Activated gamma-delta T cell treated with Interleukin-2 at 50 U/mL for 16 hours (primary cell): Measurements from ENCODE around the gene KIAA1755.

Source experiments
- DNase-seq: peaks from one replicate; pipeline ENCODE4 v3.0.0-alpha.2; 2020

The KIAA1755 gene

GRCh38 chr20:38173237-38174156 lies 87.0 kb downstream of the KIAA1755 start:
- no peak for DNase-seq

GRCh38 chr20:38172408-38172807 lies 88.1 kb downstream of the KIAA1755 start:
- no peak for DNase-seq

DNA sequence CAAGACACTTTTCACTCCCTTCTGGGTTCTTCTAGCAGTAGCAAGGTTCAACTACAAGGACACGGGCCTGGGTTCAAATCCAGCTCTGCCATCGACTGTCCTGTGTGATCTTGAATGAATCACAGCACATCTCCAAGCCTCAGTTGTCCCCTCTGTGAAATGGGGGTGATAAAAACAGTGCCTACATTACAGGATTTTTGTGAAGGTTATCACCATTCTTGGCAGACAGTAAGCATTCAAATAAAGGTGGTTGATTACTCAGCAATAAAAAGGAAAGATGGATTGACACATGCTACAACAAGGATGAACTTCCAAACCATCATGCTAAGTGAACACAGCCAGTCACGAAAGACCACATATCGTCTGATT lies 88.9 kb downstream of the KIAA1755 start:
- no peak for DNase-seq

DNA sequence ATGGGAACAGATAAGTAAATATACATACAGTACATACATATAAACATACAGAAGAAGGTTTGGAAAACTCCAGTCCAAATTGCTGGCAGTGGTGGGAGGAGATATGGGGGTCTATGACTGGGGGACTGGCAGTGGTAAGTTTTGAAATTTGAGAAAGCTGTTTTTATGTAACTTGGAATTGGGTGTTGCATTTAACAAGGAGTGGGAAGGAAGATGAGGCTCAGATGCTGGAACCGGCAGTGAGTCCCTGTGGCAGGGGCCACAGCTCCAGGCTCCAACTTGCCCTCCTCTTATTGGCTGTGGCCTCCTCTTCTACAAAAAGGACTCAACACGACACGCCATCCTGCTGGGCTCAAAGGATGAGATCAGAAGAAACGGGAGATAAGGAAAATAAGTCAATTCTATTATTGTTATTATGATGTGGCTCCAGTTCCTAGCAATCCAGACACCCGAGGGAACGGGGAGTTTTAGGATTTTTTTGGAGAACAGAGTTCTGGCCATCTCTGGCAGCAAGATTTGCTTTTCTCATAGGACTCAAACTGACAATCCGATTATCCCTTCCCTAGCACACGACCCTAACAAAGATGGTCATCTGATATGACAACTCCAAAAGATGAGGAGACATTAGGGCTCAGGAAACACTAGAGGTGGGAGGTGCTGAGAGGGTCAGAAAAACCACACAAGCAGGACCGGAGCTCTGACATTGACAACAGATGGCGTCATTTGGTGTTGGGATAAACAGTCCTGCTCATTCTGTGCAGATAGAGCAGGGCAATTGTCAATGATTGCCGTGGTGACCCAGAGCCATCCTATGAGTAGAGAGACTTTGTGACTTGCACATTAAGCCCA lies 89.5 kb downstream of the KIAA1755 start:
- DNase-seq, result no peak

- DNase-seq, result no peak
These were observed 90.2 kb downstream of the KIAA1755 start for GRCh38 chr20:38170219-38170825.

- no peak for DNase-seq
These were observed 90.8 kb downstream of the KIAA1755 start for GRCh38 chr20:38169636-38170193.

- DNase-seq, result no peak
These were observed 91.5 kb downstream of the KIAA1755 start for GRCh38 chr20:38168791-38169589.

DNA sequence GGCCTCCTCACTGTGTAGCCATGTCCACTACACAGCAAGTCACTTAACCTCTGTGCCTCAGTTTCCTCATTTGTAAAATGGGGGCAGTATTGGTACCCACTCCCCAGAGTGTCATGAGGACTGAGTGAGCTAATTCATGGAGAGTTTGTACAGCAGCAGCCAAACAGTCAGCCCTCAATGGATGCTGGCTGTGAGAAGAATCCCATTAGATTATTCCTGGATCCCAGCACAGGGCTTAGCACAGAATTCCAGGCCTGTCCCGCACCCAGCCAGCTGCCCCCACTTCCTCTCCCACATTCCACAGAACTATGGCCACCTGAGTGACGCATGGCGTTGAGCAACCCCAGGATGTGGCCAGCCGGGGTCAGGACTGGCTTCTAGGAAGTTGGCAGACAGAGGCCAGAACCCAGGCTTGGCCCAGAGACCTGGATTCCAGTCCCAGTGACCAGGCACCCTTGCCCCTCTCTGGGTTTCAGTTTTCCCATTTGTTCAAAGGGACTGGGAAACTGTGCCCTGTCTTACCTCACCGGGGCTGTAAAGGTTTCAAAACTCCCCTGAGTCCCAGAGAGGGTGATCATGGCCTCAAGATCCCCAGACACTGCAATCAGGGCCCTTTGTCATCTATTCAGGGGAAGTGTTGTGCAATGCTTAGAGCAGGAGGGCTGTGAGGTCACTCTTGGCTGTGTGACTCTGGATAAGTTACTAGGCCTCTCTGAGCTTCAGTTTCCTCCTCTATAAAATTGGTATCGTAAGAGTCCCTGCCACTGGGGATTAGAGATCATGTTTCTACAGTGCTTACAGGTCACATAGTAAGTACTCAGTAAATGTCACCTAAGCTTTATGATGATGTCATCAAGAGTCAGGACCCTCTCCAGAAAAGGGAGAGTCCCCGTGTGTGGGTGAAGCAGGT lies 92.4 kb downstream of the KIAA1755 start:
- no peak for DNase-seq

- DNase-seq, result no peak
These were observed 93.1 kb downstream of the KIAA1755 start for GRCh38 chr20:38167328-38167850.

DNA sequence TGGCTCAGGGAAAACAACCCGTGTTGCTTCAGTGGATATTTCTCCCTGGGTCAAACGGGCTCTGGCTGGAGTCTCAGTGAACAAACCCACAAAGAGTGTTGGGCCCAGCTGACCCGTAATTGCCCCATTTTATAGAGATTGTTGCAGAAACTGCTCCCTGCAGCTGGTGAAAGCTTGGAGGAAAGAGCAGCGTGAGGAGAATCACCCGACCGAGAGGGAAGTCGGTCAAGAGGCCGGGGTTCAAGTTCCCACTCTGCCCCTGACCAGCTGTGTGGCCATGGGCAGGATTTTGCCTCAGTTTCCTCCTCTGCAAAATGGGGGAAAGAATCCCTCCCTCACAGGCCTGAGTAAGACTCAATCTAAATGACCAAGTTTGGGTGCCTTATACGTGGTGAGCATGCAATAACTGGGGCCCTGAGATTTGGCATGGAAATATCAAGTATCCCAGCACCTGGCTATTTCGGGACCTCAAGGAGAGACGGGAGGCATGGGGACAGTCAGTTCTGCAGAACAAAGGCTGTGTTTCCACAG lies 93.8 kb downstream of the KIAA1755 start:
- DNase-seq, result no peak

DNA sequence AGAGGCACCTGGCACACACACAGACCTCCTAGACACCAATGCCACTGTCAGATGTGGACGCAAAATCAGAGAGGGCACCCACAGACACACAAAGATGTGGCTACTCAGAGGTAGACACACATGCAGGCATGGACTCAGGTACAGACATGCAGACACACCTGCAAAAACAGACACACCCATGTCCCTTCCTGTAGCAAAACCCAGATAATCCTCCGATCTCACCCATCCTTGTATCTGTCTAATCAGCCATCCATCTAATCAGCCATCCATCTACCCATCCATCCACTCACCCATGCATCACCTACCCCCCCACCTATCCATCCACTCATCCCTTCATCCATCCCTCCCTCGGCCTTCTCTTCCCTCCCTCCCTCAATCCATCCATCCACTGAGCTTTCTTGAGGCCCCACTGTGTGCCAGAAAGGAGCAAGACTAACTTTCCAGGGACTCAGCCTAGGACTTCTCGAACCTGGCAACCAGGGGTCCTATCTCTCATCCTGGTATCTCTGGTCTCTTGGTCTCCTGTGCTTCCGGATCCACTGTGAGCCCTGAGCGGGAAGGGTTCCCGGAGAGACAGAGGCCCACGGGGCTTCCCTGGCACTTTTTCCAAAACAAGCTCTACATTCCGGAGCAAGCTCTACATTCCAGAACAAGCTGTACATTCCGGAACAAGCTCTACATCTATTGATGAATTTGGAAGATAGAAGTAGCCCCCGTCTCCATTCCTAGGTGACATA lies 94.4 kb downstream of the KIAA1755 start:
- DNase-seq, result no peak

GRCh38 chr20:38165089-38165965 lies 95.2 kb downstream of the KIAA1755 start, which contains the start of gene TGM2:
Gene TGM2, minus strand, starts transcription at chr20:38165270. Its CDS starts 72 bp downstream, at chr20:38165198.
- peak; percentile 28 for DNase-seq

GRCh38 chr20:38164624-38165088 lies 95.9 kb downstream of the KIAA1755 start:
- no peak for DNase-seq

DNA sequence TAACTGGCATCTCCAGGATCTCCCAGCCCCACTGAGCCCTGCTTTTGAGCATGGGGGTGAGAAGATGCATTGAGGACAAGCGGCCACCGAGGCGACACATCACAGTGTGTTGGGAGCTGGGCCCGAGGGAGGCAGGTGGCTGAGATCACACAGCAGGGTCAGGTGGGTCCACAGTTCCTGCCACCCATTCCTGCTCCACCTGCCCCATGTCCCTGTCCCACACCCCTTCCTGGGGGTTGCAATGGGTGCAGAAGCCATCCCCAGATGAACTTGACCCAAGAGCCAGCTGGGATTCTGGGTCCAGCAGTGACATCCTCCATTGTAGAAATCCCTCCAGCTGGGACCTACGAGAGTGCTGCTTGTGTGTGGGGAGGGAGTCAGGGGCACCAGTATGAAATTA lies 96.5 kb downstream of the KIAA1755 start:
- DNase-seq, result no peak

- no peak for DNase-seq
These were observed 97.4 kb downstream of the KIAA1755 start for GRCh38 chr20:38162878-38163875.

DNA sequence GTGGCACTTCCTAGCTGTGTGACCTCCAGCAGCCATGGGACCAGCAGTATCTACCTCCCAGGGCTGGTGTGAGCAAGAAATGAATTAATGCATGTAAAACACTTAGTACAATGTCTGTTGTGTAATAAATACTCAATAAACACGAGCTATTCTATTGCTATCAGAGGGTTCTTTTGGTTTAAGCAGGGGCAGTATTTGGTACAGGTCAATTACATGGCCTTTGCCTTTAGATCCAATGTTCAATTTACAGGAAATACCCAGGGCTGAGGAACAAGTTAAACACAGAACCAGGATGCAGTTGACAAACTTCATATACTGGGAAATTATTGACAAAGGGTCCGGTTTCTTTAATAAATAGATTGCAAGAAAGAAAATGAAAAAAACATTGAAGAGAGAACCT lies 98.4 kb downstream of the KIAA1755 start:
- DNase-seq, result no peak

DNA sequence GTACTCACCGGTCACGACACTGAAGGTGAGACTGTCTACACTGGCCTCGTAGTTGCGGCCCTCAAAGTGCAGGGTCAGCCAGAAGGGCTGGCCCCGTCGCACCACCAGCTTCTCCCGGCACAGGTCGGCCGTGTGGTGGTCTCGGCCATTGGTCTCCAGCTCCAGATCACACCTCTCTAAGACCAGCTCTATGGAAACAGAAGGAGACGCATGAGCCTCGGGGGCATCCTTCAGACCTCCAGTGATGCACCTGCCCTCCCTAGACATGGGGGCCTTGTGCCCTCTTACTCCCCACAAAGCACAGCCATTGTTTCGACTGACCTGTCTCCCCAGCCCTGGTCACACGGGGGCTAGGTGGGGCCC lies 99.1 kb downstream of the KIAA1755 start:
- no peak for DNase-seq
